ENCODE measurements around the gene PLEKHN1.

PLEKHN1 gene

GRCh38 chr1:954927-955326, 11.4 kb upstream of the PLEKHN1 start:
- no peaks in the 10 kb centered on the region for H3K9me3 ChIP-seq (ENCODE audit: control insufficient read depth in 2 of 2, low read length in 2 of 2)
- no peak overlapping the region for H3K9ac ChIP-seq (ENCODE audit: low read length in 2 of 2)
- H3K4me3 ChIP-seq (ENCODE audit: low read length in 2 of 2): no peak overlapping the region
- no peak overlapping the region for H3K27ac ChIP-seq (ENCODE audit: low read length)
- no peaks in the 10 kb centered on the region for H3K27me3 ChIP-seq (ENCODE audit: control insufficient read depth in 1 of 2, insufficient read depth in 2 of 2, low read length in 2 of 2)
- H3K4me1 ChIP-seq (ENCODE audit: control insufficient read depth, insufficient read depth, low read length): peaks cover 28% of the 10 kb centered on the region
- peaks cover 45 to 54% of the 10 kb centered on the region in 2 donors for H3K36me3 ChIP-seq (ENCODE audit: control insufficient read depth in 2 of 2, insufficient read depth in 2 of 2, low read length in 2 of 2)

DNA sequence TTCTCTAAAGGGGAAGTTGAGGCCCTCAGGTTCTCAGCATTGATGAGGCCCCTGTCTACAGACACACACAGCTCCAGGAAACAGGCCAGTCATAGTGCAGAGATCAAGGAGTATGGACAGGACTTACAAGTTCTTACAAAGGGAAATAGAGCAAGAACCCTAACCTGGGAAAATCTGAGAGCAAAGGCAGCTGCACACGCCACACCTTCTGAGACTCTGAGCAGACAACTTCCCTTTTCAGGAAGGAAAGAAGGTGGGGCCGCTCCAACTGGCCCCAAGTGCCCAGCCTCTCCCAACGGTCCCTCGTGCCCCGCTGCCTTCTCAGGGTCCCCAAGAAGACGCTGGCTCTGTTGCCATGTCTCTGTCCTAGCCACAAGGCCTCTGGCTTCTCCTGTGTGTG, 10.8 kb upstream of the PLEKHN1 start:
- Histone ChIP-seq H3K27ac (ENCODE audit: low read length) (no peak overlapping the region), H3K4me3 (ENCODE audit: low read length in 2 of 2) (no peak overlapping the region), H3K9ac (ENCODE audit: low read length in 2 of 2) (no peak overlapping the region), H3K36me3 (ENCODE audit: control insufficient read depth in 2 of 2, insufficient read depth in 2 of 2, low read length in 2 of 2) (peaks cover 39 to 49% of the 10 kb centered on the region in 2 donors), H3K4me1 (ENCODE audit: control insufficient read depth, insufficient read depth, low read length) (peaks cover 28% of the 10 kb centered on the region), H3K9me3 (ENCODE audit: control insufficient read depth in 2 of 2, low read length in 2 of 2) (no peaks in the 10 kb centered on the region), H3K27me3 (ENCODE audit: control insufficient read depth in 1 of 2, insufficient read depth in 2 of 2, low read length in 2 of 2) (no peaks in the 10 kb centered on the region)

GRCh38 chr1:956636-957035, 9.6 kb upstream of the PLEKHN1 start:
- peaks cover 33 to 41% of the 10 kb centered on the region in 2 donors for H3K36me3 ChIP-seq (ENCODE audit: control insufficient read depth in 2 of 2, insufficient read depth in 2 of 2, low read length in 2 of 2)
- H3K9ac ChIP-seq (ENCODE audit: low read length in 2 of 2): no peak overlapping the region
- no peaks in the 10 kb centered on the region for H3K27me3 ChIP-seq (ENCODE audit: control insufficient read depth in 1 of 2, insufficient read depth in 2 of 2, low read length in 2 of 2)
- H3K9me3 ChIP-seq (ENCODE audit: control insufficient read depth in 2 of 2, low read length in 2 of 2): no peaks in the 10 kb centered on the region
- peaks cover 32% of the 10 kb centered on the region for H3K4me1 ChIP-seq (ENCODE audit: control insufficient read depth, insufficient read depth, low read length)
- no peak overlapping the region for H3K4me3 ChIP-seq (ENCODE audit: low read length in 2 of 2)
- no peak overlapping the region for H3K27ac ChIP-seq (ENCODE audit: low read length)

DNA sequence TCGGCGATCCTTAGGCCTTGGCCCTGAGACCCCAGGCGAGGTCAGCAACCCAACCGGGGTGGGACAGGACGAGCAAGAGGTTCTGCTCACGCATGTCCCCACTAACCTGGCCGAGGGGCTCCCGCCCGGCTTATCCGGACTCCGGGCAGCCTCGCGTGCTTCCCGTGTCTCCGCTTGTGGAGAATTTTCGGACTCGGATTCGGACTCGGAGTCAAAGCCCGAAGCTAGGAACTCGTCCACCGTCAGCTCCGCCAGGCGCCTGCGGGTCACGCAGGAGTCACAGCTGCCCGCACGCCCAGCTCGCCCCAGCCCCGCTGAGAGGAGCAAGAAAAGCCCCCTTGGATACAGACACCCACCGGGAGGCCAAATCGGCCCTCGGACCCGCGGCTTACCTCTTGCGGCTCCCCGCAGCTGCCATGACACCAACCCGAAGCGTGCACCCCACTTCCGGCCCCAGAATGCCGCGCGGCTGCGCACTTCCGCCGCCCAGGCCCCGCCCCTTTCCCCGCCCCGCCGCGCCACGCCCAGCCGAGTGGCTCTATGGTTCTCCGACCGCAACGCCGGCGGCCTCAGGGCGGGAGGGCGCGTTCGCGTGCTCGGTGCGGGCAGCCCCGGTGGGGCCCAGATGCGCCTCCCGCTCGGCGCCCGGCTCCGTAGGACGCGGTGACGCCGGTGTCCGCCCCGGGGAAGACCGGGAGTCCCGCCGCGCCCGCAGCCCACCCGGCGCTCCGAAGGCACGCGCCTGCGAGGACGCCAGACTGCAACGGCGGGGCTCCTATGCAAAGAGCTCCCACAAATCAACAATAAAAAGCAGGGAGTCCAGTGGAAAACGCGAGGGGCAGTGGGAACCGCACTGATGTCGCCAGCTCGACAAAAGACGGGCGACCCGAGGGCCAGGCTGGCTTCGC, 7.2 kb upstream of the PLEKHN1 start, which contains the start of gene NOC2L:
Gene NOC2L (minus strand): TSS at position 434 of the 908 bp plus-strand sequence. CDS start 16 bp downstream, at position 418.
- peak within 1 kb of the TSS; percentile 72 to 82 for H3K9ac ChIP-seq (ENCODE audit: low read length in 2 of 2)
- H3K36me3 ChIP-seq (ENCODE audit: control insufficient read depth in 2 of 2, insufficient read depth in 2 of 2, low read length in 2 of 2): peaks cover 22 to 23% of the 10 kb centered on the region in 2 donors
- H3K27me3 ChIP-seq (ENCODE audit: control insufficient read depth in 1 of 2, insufficient read depth in 2 of 2, low read length in 2 of 2): no peaks in the 10 kb centered on the region
- H3K9me3 ChIP-seq (ENCODE audit: control insufficient read depth in 2 of 2, low read length in 2 of 2): no peaks in the 10 kb centered on the region
- peaks cover 32% of the 10 kb centered on the region for H3K4me1 ChIP-seq (ENCODE audit: control insufficient read depth, insufficient read depth, low read length)
- no peak within 1 kb of the TSS for H3K27ac ChIP-seq (ENCODE audit: low read length)
- H3K4me3 ChIP-seq (ENCODE audit: low read length in 2 of 2): peak within 1 kb of the TSS; percentile 77 to 99

DNA sequence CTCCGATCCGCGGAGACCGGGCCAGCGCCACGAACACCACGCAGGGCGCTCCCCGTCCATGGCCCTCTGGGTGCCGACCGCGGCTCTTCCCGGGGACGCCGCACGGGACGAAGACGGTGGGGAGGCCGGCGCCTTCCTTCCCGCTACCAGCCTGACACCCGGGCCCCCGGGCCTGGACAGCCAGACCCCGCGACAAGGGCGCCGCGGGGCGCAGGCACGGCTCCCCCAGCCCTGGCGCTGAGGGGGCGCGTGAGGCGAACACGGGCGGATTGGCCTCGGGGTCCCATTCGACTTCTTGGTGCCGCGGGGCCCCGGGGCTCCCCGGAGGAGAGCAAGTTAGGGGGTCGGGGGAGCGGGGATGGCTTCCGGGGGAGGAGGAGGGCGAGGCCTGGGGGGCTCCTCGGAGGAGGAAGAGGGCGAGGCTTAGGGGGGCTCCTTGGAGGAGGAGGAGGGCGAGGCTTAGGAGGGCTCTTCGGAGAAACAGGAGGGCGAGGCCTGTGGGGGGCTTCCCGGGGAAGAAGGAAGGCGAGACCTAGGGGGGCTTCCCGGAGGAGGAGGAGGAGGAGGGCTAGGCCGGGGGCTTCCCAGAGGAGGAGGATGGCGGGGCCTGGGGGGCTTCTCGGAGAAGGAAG, 6.4 kb upstream of the PLEKHN1 start:
- H3K36me3 ChIP-seq (ENCODE audit: control insufficient read depth in 2 of 2, insufficient read depth in 2 of 2, low read length in 2 of 2): peaks cover 15 to 17% of the 10 kb centered on the region in 2 donors
- no peaks in the 10 kb centered on the region for H3K27me3 ChIP-seq (ENCODE audit: control insufficient read depth in 1 of 2, insufficient read depth in 2 of 2, low read length in 2 of 2)
- H3K9me3 ChIP-seq (ENCODE audit: control insufficient read depth in 2 of 2, low read length in 2 of 2): no peaks in the 10 kb centered on the region
- peak overlapping the region in 1 of 2 donors; percentile 29 for H3K9ac ChIP-seq (ENCODE audit: low read length in 2 of 2)
- no peak overlapping the region for H3K27ac ChIP-seq (ENCODE audit: low read length)
- peak overlapping the region; percentile 51 to 99 for H3K4me3 ChIP-seq (ENCODE audit: low read length in 2 of 2)
- peaks cover 30% of the 10 kb centered on the region for H3K4me1 ChIP-seq (ENCODE audit: control insufficient read depth, insufficient read depth, low read length)

DNA sequence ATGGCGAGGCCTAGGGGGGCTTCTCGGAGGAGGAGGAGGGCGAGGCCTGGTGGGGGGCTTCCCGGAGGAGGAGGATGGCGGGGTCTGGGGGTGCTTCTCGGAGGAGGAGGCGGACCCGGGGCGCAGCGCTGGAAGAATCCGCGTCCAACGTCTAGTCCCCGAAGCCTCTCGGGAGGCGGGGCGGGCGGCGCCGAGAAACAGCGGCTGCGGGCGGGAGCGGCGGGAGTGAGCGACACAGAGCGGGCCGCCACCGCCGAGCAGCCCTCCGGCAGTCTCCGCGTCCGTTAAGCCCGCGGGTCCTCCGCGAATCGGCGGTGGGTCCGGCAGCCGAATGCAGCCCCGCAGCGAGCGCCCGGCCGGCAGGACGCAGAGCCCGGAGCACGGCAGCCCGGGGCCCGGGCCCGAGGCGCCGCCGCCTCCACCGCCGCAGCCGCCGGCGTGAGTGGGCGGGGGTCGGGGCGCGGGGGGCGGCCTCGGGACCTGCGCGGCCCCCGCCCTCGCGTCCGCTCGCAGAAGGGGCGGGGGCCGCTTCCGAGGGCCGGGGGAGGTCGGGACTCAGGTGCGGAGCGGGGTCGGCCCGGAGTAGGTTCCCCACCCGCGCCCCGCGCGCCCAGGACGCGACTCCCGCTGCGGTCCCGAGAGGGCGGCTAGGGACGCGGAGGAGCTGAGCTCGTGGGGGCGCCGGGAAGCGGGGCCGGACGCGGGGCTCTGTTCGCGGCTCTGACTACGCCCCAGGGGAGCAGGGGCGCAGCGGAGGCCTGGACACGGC, 5.7 kb upstream of the PLEKHN1 start, which contains the start of gene KLHL17:
Gene KLHL17 (plus strand): TSS at position 222 of the 769 bp plus-strand sequence. CDS start 110 bp downstream, at position 332.
- peaks cover 8 to 12% of the 10 kb centered on the region in 2 donors for H3K36me3 ChIP-seq (ENCODE audit: control insufficient read depth in 2 of 2, insufficient read depth in 2 of 2, low read length in 2 of 2)
- H3K4me1 ChIP-seq (ENCODE audit: control insufficient read depth, insufficient read depth, low read length): peaks cover 30% of the 10 kb centered on the region
- peak within 1 kb of the TSS; percentile 51 to 99 for H3K4me3 ChIP-seq (ENCODE audit: low read length in 2 of 2)
- H3K9ac ChIP-seq (ENCODE audit: low read length in 2 of 2): peak within 1 kb of the TSS in 1 of 2 donors; percentile 29
- H3K27me3 ChIP-seq (ENCODE audit: control insufficient read depth in 1 of 2, insufficient read depth in 2 of 2, low read length in 2 of 2): no peaks in the 10 kb centered on the region
- no peak within 1 kb of the TSS for H3K27ac ChIP-seq (ENCODE audit: low read length)
- H3K9me3 ChIP-seq (ENCODE audit: control insufficient read depth in 2 of 2, low read length in 2 of 2): no peaks in the 10 kb centered on the region

DNA sequence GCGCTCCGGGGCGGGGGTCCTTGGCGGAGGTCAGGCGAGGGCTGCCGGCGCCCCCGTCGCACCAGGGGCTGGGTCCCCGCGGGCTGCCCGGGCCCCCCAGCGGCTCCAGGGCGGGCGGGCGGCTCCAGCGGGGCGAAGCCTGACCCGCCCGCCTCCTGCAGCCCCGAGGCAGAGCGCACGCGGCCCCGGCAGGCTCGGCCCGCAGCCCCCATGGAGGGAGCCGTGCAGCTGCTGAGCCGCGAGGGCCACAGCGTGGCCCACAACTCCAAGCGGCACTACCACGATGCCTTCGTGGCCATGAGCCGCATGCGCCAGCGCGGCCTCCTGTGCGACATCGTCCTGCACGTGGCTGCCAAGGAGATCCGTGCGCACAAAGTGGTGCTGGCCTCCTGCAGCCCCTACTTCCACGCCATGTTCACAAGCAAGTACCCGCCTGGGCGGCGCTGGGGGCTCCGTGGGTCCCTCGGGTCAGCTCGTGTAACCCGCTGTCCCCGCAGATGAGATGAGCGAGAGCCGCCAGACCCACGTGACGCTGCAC, 5.1 kb upstream of the PLEKHN1 start:
- Histone ChIP-seq H3K9me3 (ENCODE audit: control insufficient read depth in 2 of 2, low read length in 2 of 2) (no peaks in the 10 kb centered on the region), H3K9ac (ENCODE audit: low read length in 2 of 2) (no peak overlapping the region), H3K27me3 (ENCODE audit: control insufficient read depth in 1 of 2, insufficient read depth in 2 of 2, low read length in 2 of 2) (no peaks in the 10 kb centered on the region), H3K4me1 (ENCODE audit: control insufficient read depth, insufficient read depth, low read length) (peaks cover 34% of the 10 kb centered on the region), H3K36me3 (ENCODE audit: control insufficient read depth in 2 of 2, insufficient read depth in 2 of 2, low read length in 2 of 2) (peaks cover 2 to 6% of the 10 kb centered on the region in 2 donors), H3K27ac (ENCODE audit: low read length) (no peak overlapping the region), H3K4me3 (ENCODE audit: low read length in 2 of 2) (peak overlapping the region in 1 of 2 donors; percentile 74)

DNA sequence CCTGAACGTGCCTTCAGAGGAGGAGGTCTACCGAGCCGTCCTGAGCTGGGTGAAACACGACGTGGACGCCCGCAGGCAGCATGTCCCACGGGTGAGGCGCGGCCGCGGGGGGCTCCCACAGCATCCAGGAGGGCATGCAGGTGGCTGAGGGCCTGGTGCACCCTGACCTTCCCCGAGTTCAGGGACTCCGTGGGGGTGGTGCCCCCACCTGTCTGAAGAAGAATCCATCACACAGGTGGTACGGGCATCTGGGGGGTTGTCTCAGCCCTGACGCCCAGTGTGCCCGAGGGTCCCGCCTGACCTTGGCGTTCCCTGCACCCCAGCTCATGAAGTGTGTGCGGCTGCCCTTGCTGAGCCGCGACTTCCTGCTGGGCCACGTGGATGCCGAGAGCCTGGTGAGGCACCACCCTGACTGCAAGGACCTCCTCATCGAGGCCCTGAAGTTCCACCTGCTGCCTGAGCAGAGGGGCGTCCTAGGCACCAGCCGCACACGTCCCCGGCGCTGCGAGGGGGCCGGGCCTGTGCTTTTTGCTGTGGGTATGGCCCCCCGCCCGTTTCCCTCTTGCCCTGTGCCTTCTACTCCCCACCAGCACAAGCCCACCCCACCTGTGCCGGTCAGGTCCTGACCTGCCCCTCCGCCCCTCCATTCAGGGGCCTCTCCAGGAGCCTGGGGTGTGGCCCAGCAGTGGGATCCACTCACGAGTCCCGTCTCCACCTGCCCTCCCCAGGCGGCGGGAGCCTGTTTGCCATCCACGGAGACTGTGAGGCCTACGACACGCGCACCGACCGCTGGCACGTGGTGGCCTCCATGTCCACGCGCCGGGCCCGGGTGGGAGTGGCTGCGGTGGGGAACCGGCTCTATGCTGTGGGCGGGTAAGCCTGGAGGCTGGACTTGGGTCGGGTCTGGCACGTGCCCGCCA, 3.6 kb upstream of the PLEKHN1 start:
- Histone ChIP-seq H3K27ac (ENCODE audit: low read length) (no peak overlapping the region), H3K4me3 (ENCODE audit: low read length in 2 of 2) (no peak overlapping the region), H3K9me3 (ENCODE audit: control insufficient read depth in 2 of 2, low read length in 2 of 2) (no peaks in the 10 kb centered on the region), H3K9ac (ENCODE audit: low read length in 2 of 2) (no peak overlapping the region), H3K36me3 (ENCODE audit: control insufficient read depth in 2 of 2, insufficient read depth in 2 of 2, low read length in 2 of 2) (no peaks in the 10 kb centered on the region), H3K4me1 (ENCODE audit: control insufficient read depth, insufficient read depth, low read length) (peaks cover 40% of the 10 kb centered on the region), H3K27me3 (ENCODE audit: control insufficient read depth in 1 of 2, insufficient read depth in 2 of 2, low read length in 2 of 2) (peaks cover 1 to 4% of the 10 kb centered on the region in 2 donors)

DNA sequence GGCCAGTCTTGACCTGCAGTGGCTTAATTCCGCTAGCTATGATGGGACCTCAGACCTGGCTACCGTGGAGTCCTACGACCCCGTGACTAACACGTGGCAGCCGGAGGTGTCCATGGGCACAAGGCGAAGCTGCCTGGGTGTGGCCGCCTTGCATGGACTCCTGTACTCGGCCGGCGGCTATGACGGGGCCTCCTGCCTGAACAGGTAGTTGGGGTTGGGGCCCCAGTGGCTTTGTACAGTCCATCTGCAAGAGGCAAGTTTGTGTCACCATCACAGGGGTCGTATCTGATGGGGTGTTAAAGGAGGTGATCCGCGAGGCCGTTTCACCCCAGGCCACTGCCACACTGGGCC, 3.0 kb upstream of the PLEKHN1 start:
- Histone ChIP-seq H3K9me3 (ENCODE audit: control insufficient read depth in 2 of 2, low read length in 2 of 2) (no peaks in the 10 kb centered on the region), H3K27me3 (ENCODE audit: control insufficient read depth in 1 of 2, insufficient read depth in 2 of 2, low read length in 2 of 2) (peaks cover 7 to 10% of the 10 kb centered on the region in 2 donors), H3K4me3 (ENCODE audit: low read length in 2 of 2) (no peak overlapping the region), H3K27ac (ENCODE audit: low read length) (no peak overlapping the region), H3K4me1 (ENCODE audit: control insufficient read depth, insufficient read depth, low read length) (peaks cover 33% of the 10 kb centered on the region), H3K36me3 (ENCODE audit: control insufficient read depth in 2 of 2, insufficient read depth in 2 of 2, low read length in 2 of 2) (no peaks in the 10 kb centered on the region), H3K9ac (ENCODE audit: low read length in 2 of 2) (no peak overlapping the region)
